Measurements from ENCODE around the gene SCGN. TPM values are rescaled to one million over a fixed set of nuclear protein-coding genes. Genes with fewer than 3 reads are reported as not detected.

SCGN gene
- total RNA-seq, 1 experiment from 2014 or later, result not detected

GRCh38 chr6:25743868-25744267 is 91.9 kb downstream of the SCGN start:
- TF ChIP-seq, protein P1, sequence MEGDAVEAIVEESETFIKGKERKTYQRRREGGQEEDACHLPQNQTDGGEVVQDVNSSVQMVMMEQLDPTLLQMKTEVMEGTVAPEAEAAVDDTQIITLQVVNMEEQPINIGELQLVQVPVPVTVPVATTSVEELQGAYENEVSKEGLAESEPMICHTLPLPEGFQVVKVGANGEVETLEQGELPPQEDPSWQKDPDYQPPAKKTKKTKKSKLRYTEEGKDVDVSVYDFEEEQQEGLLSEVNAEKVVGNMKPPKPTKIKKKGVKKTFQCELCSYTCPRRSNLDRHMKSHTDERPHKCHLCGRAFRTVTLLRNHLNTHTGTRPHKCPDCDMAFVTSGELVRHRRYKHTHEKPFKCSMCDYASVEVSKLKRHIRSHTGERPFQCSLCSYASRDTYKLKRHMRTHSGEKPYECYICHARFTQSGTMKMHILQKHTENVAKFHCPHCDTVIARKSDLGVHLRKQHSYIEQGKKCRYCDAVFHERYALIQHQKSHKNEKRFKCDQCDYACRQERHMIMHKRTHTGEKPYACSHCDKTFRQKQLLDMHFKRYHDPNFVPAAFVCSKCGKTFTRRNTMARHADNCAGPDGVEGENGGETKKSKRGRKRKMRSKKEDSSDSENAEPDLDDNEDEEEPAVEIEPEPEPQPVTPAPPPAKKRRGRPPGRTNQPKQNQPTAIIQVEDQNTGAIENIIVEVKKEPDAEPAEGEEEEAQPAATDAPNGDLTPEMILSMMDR (IDR thresholded peaks at IDR 0.05), result no peak
- no peak for TF ChIP-seq POLR2AphosphoS5 (IDR thresholded peaks at IDR 0.05; ENCODE audit: low read depth, low read length)
- no peak for TF ChIP-seq REST (IDR thresholded peaks at IDR 0.05; ENCODE audit: insufficient read depth in 1 of 2, low read depth in 2 of 2, low read length in 1 of 2)
- TF ChIP-seq SIN3A (IDR thresholded peaks at IDR 0.05; ENCODE audit: borderline replicate concordance, insufficient read depth, low read depth, low read length), result no peak
- no peak for TF ChIP-seq TCF7L2 (IDR thresholded peaks at IDR 0.05; ENCODE audit: low read depth, low read length)
- intact Hi-C loops (cut with micrococcal nuclease; ENCODE audit: unreplicated experiment), result no loop called here
- H3K27ac ChIP-seq (ENCODE audit: low read length), result no peak overlapping the region
- H3K9me3 ChIP-seq (ENCODE audit: control insufficient read depth, insufficient read depth, low read depth, low read length), result no peaks in the 10 kb centered on the region
- in situ Hi-C loops (cut with HindIII; ENCODE audit: low pct_unique_long_range_greater_than_20kb, low sequenced_read_pairs), result no loop called here
- no peaks in the 10 kb centered on the region for H3K36me3 ChIP-seq (ENCODE audit: control insufficient read depth, insufficient read depth, low read length)
- no peak overlapping the region for H3K4me3 ChIP-seq (ENCODE audit: low read depth in 2 of 2, low read length in 2 of 2)
- DNase-seq (ENCODE audit: low read depth, low spot score), result no peak
- POLR2A ChIA-PET, result no interaction called here
- no peaks in the 10 kb centered on the region; the same call in 1 of the 2 replicates for H3K27me3 ChIP-seq (ENCODE audit: control insufficient read depth, insufficient read depth, low read length)
- no TSS peak for BruUV-seq (replicated peaks)
- H3K4me1 ChIP-seq (ENCODE audit: control insufficient read depth, insufficient read depth, low read length), result no peaks in the 10 kb centered on the region
- CTCF ChIA-PET, result no interaction called here
- no peak for ATAC-seq

- in situ Hi-C loops (cut with HindIII; ENCODE audit: low pct_unique_long_range_greater_than_20kb, low sequenced_read_pairs) (no loop called here), intact Hi-C loops (cut with micrococcal nuclease; ENCODE audit: unreplicated experiment) (no loop called here)
- Histone ChIP-seq H3K36me3 (ENCODE audit: control insufficient read depth, insufficient read depth, low read length) (no peaks in the 10 kb centered on the region), H3K4me3 (ENCODE audit: low read depth in 2 of 2, low read length in 2 of 2) (no peak overlapping the region), H3K9me3 (ENCODE audit: control insufficient read depth, insufficient read depth, low read depth, low read length) (no peaks in the 10 kb centered on the region), H3K27me3 (ENCODE audit: control insufficient read depth, insufficient read depth, low read length) (no peaks in the 10 kb centered on the region; the same call in 1 of the 2 replicates), H3K27ac (ENCODE audit: low read length) (no peak overlapping the region), H3K4me1 (ENCODE audit: control insufficient read depth, insufficient read depth, low read length) (no peaks in the 10 kb centered on the region)
- POLR2A ChIA-PET, result no interaction called here
- CTCF ChIA-PET, result no interaction called here
- no peak for ATAC-seq
- DNase-seq (ENCODE audit: low read depth, low spot score), result no peak
- BruUV-seq (replicated peaks), result no TSS peak
- TF ChIP-seq, protein P1 (IDR thresholded peaks at IDR 0.05), result no peak
- no peak for TF ChIP-seq REST (IDR thresholded peaks at IDR 0.05; ENCODE audit: insufficient read depth in 1 of 2, low read depth in 2 of 2, low read length in 1 of 2)
- no peak for TF ChIP-seq SIN3A (IDR thresholded peaks at IDR 0.05; ENCODE audit: borderline replicate concordance, insufficient read depth, low read depth, low read length)
- no peak for TF ChIP-seq POLR2AphosphoS5 (IDR thresholded peaks at IDR 0.05; ENCODE audit: low read depth, low read length)
- no peak for TF ChIP-seq TCF7L2 (IDR thresholded peaks at IDR 0.05; ENCODE audit: low read depth, low read length)
Measured at GRCh38 chr6:25745836-25746235, 93.8 kb downstream of the SCGN start.
